Measurements from ENCODE around the gene GNL2. TPM values are rescaled to one million over a fixed set of nuclear protein-coding genes. Genes with fewer than 3 reads are reported as not detected.
A peak's percentile ranks its signal among the peaks of the same experiment; 100 is the strongest.

The GNL2 gene
- total and polyA plus RNA-seq, 2 donors (not counting 1 experiment from before 2014, with no cell fraction given) = 15.7 to 44.0 TPM

- Histone ChIP-seq H3K79me2 (ENCODE audit: control insufficient read depth, insufficient read depth, low read length) (peaks cover 41% of the 10 kb centered on the region), H4K20me1 (ENCODE audit: control insufficient read depth, insufficient read depth, low read length, poor library complexity, severe bottlenecking) (peaks cover 10% of the 10 kb centered on the region), H3K4me3 (ENCODE audit: control extremely low read depth in 1 of 5, extremely low read depth in 1 of 5, insufficient read depth in 1 of 5, low read depth in 2 of 5, low read length in 4 of 5) (peak within 1 kb of the TSS; percentile 75 to 99 (median 93)), H3K36me3 (replicated peaks in 1 of 2; ENCODE audit: control extremely low read depth in 1 of 2, control insufficient read depth in 1 of 2, extremely low read depth in 1 of 2, insufficient read depth in 2 of 2, low read length in 1 of 2) (peaks cover 3 to 20% of the 10 kb centered on the region in 2 experiments), H3K9me3 (ENCODE audit: control extremely low read depth in 1 of 3, control insufficient read depth in 2 of 3, insufficient read depth in 1 of 3, low read length in 2 of 3) (peaks cover 0 to 7% (median 0%) of the 10 kb centered on the region in 3 donors), H3K9ac (ENCODE audit: low read length) (peak within 1 kb of the TSS; percentile 99), H3K4me1 (ENCODE audit: control insufficient read depth in 2 of 2, insufficient read depth in 2 of 2, low read length in 2 of 2) (peaks cover 13 to 19% of the 10 kb centered on the region in 2 donors), H3K4me2 (replicated peaks; ENCODE audit: low read depth, low read length, poor library complexity, severe bottlenecking) (peak within 1 kb of the TSS; percentile 88), H3K27ac (ENCODE audit: low read length in 2 of 2) (peak within 1 kb of the TSS; percentile 82 to 96), H2AFZ (ENCODE audit: insufficient read depth, low read depth, low read length, poor library complexity, severe bottlenecking) (peak within 1 kb of the TSS; percentile 92), H3K27me3 (replicated peaks in 1 of 4; ENCODE audit: control extremely low read depth in 1 of 4, control insufficient read depth in 3 of 4, insufficient read depth in 4 of 4, low read length in 3 of 4) (peaks cover 0 to 3% (median 0%) of the 10 kb centered on the region in 4 experiments)
- DNase-seq (peak; percentile 94), ATAC-seq (ENCODE audit: low read depth) (peak; percentile 98)
- H3K27ac Mint-ChIP-seq = peak within 1 kb of the TSS; percentile 97
- H3K9me3 Mint-ChIP-seq (ENCODE audit: insufficient read depth) = no peaks in the 10 kb centered on the region
- WGBS (ENCODE audit: insufficient coverage) = 11% methylated on average over 45 of the region's 54 CpGs
- peak within 1 kb of the TSS; percentile 98 for H3K4me3 Mint-ChIP-seq
- intact Hi-C loops (cut with micrococcal nuclease) = loop anchor here (1.0 to 2.0 kb wide), 6 partner anchors 40 to 1103 kb away; partner anchors contain the start of genes CDCA8, GNL2, MEAF6 and OSCP1
- peaks cover 33% of the 10 kb centered on the region for H3K4me1 Mint-ChIP-seq
- TF ChIP-seq EZH2 (IDR thresholded peaks at IDR 0.05; ENCODE audit: borderline replicate concordance, insufficient read depth, low read depth, low read length, poor library complexity, severe bottlenecking) (no peak), CTCF (IDR thresholded peaks at IDR 0.05) (no peak)
- CTCF ChIA-PET = interaction anchor here (1.0 to 1.7 kb wide), 3 partner anchors 39 to 128 kb away, joined by 3 to 13 read pairs (median 3); partner anchors contain the start of gene MEAF6
- POLR2A ChIA-PET = interaction anchor here (0.6 to 1.9 kb wide), 3 partner anchors 39 to 136 kb away, joined by 4 to 8 read pairs (median 5); partner anchors contain the start of gene MEAF6
- peaks cover 5% of the 10 kb centered on the region for H3K27me3 Mint-ChIP-seq
These were observed 41.6 kb downstream of the GNL2 start, which contains the start of gene SNIP1 for GRCh38 chr1:37553927-37554808. Gene SNIP1, minus strand, starts transcription at chr1:37554293. Its CDS starts 64 bp downstream, at chr1:37554229.
